Esophagus muscularis mucosa (tissue), 4 donors: ENCODE data around the gene PHLDB1. TPM values are rescaled to one million over a fixed set of nuclear protein-coding genes. Genes with fewer than 3 reads are reported as not detected.
A peak's percentile ranks its signal among the peaks of the same experiment; 100 is the strongest.

Experiments used
- DNase-seq: peaks from one replicate; pipeline ENCODE4 v3.0.0-alpha.2; 2017; ENCODE audit errors: extremely low spot score
- H3K27ac ChIP-seq, 4 donors: fragments of 200-600 bp; sonication (generic); replicated peaks in 1 of 4; 1 replicate in 3 of 4; 2 replicates in 1 of 4; pipeline ENCODE4 v1.5.1; 2016 to 2019; ENCODE audit warnings: mild to moderate bottlenecking in 1 of 4
- H3K27me3 ChIP-seq, 4 donors: fragments of 200-600 bp; sonication (generic); one replicate each; pipeline versions ENCODE4 v1.5.1 to v1.6.0; 2016 to 2019
- H3K36me3 ChIP-seq, 4 donors: fragments of 200-600 bp; sonication (generic); one replicate each; pipeline ENCODE4 v1.5.1; 2016 to 2019
- H3K4me1 ChIP-seq, 4 donors: fragments of 200-600 bp; sonication (generic); one replicate each; pipeline ENCODE4 v1.5.1; 2016 to 2019
- H3K4me3 ChIP-seq, 4 donors: fragments of 200-600 bp; sonication (generic); 1 replicate in 2 of 4; 2 replicates in 2 of 4; pipeline ENCODE4 v1.5.1; 2016 to 2019; ENCODE audit warnings: mild to moderate bottlenecking in 4 of 4, moderate library complexity in 1 of 4
- H3K9me3 ChIP-seq, 4 donors: fragments of 200-600 bp; sonication (generic); 1 replicate in 3 of 4; 2 replicates in 1 of 4; pipeline ENCODE4 v1.5.1; 2016 to 2019
- EP300 ChIP-seq: sonication (generic); formaldehyde crosslinking; IDR thresholded peaks from one replicate; pipeline ENCODE4 v1.6.1; 2017; ENCODE audit warnings: antibody characterized with exemption
- POLR2A ChIP-seq: fragments of 450-650 bp; IDR thresholded peaks from one replicate; pipeline ENCODE4 v1.6.1; 2017; ENCODE audit warnings: antibody characterized with exemption, moderate library complexity, mild to moderate bottlenecking, low read depth
- POLR2AphosphoS5 ChIP-seq, 2 donors: sonication (generic); formaldehyde crosslinking; IDR thresholded peaks; one replicate each; pipeline ENCODE4 v1.6.1; 2017; ENCODE audit warnings: antibody characterized with exemption in 2 of 2
- WGBS: methylation state at CpG from one replicate; pipeline ENCODE4 v1.1.5; 2018; 5-methylcytosine and 5-hydroxymethylcytosine counted together
- intact Hi-C: fragments of 100-400 bp; cut with DNase I; formaldehyde crosslinking; loops from one replicate; pipeline ENCODE4 v1.15.1; 2023
- total RNA-seq, 4 donors: library from RNA; depleted of rRNA; stranded (reverse); fragments of >200 nt; gene quantifications; one replicate each; pipeline versions ENCODE4 v1.1.0 to v1.2.1, GENCODE V29; 2016
- TF ChIP-seq, protein P1 (sequence below), 3 experiments: fragments of 200-600 bp in 2 of 3; fragments of 450-650 bp in 1 of 3; sonication (generic) in 2 of 3; IDR thresholded peaks; one replicate each; pipeline ENCODE4 v1.5.1; 2017 to 2019; ENCODE audit warnings: antibody characterized with exemption in 3 of 3, mild to moderate bottlenecking in 2 of 3, moderate library complexity in 1 of 3

PHLDB1 gene
- total RNA-seq, 4 donors from 2014 or later, result 62.6 to 92.2 (median 78.9) TPM

DNA sequence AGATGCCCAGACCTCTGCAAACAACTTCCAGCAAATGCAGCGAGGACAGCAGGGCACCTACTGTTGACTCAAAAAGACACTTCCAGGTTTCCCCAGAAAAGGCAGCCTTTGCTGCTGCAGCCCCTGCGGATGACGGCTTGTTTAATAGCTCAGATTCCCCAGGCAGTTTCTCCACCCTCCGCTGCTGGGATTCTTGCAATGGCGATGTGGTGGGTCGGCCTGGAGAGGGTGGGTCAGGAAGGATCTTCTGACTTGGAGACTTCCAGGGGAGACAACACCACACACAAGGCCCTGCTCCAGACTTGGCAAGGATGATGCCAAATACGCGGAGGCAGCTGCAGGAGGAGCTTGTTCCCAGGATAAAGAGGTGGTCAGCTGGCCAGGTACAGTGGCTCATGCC is 89.9 kb downstream of the PHLDB1 start:
- no peak for DNase-seq
- Histone ChIP-seq H3K4me3 (no peak overlapping the region), H3K4me1 (no peaks in the 10 kb centered on the region), H3K27me3 (no peaks in the 10 kb centered on the region), H3K27ac (no peak overlapping the region), H3K9me3 (peaks cover 0 to 4% (median 0%) of the 10 kb centered on the region in 4 donors), H3K36me3 (no peaks in the 10 kb centered on the region)
- WGBS, result 77% methylated on average over 7 of the region's 8 CpGs
- intact Hi-C loops, result loop anchor here (10.0 kb wide), 1 partner anchor 67 kb away; no protein-coding TSS in a partner anchor
- TF ChIP-seq POLR2AphosphoS5 (IDR thresholded peaks at IDR 0.05), result no peak

DNA sequence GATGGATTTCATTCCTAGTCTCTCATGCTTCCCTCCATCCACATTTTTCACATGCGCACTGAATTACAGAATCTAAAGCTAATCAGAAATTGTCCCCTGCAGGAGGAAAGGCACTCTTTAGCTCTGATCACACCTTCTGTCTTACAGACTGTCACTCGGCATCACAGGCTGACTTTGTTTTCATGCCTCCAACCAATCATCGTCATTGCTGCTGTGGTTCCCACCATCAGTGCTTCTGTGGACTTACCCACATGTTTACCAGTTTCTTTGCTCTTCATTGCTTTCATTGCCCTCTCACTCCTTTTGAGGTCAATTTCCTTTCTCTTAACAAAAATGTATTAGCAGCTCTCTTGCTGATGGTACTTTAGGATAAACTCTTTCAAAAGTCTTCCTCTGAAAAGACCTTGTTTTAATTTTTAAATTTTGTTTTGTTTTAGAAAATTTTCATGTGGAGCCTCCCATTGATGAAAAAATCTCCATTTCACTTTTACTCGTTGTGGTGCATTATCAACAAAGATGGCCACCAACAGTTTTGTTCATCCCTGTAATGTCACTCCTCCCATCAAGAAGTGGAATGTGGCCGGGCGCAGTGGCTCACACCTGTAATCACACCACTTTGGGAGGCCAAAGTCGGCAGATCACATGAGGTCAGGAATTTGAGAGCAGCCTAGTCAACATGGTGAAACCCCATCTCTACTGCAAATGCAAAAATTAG is 92.2 kb downstream of the PHLDB1 start:
- no peaks in the 10 kb centered on the region for H3K36me3 ChIP-seq
- DNase-seq, result no peak
- no peak overlapping the region for H3K27ac ChIP-seq
- 87% methylated on average over 7 of the region's 7 CpGs for WGBS
- no peak for TF ChIP-seq POLR2A
- TF ChIP-seq, protein P1, sequence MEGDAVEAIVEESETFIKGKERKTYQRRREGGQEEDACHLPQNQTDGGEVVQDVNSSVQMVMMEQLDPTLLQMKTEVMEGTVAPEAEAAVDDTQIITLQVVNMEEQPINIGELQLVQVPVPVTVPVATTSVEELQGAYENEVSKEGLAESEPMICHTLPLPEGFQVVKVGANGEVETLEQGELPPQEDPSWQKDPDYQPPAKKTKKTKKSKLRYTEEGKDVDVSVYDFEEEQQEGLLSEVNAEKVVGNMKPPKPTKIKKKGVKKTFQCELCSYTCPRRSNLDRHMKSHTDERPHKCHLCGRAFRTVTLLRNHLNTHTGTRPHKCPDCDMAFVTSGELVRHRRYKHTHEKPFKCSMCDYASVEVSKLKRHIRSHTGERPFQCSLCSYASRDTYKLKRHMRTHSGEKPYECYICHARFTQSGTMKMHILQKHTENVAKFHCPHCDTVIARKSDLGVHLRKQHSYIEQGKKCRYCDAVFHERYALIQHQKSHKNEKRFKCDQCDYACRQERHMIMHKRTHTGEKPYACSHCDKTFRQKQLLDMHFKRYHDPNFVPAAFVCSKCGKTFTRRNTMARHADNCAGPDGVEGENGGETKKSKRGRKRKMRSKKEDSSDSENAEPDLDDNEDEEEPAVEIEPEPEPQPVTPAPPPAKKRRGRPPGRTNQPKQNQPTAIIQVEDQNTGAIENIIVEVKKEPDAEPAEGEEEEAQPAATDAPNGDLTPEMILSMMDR (IDR thresholded peaks at IDR 0.05), result no peak
- no peak for TF ChIP-seq EP300
- TF ChIP-seq POLR2AphosphoS5 (IDR thresholded peaks at IDR 0.05), result no peak
- peaks cover 0 to under 1% (median 0%) of the 10 kb centered on the region in 4 donors for H3K4me1 ChIP-seq
- no peak overlapping the region for H3K4me3 ChIP-seq
- intact Hi-C loops, result loop anchor here (10.0 kb wide), 1 partner anchor 65 kb away; no protein-coding TSS in a partner anchor
- no peaks in the 10 kb centered on the region for H3K27me3 ChIP-seq
- peaks cover 0 to 4% (median 0%) of the 10 kb centered on the region in 4 donors for H3K9me3 ChIP-seq

DNA sequence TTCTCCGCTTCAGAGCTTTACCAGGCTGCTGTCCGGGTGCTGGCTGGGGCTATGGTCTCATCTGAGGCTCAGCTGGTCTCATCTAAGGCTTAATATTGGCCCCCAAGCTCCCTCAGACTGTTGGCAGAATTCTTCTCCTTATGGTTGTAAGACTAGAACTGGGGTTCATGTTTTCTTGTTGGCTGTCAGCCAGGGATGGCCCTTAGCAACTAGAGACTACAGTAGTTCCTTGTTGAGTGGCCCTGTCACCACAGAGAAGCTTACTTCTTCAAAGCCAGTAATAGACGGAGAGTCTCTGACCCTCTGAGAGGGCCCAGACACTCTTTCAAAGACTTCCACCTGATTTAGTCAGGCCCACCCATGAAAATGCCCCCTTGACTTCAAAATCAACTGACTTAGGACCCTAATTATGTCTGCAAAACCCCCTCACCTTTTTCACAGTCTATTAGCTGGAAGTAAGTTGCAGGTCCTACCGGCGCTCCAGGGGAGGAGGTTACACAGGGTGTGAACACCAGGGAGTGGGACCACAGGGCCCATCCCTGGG is 96.2 kb downstream of the PHLDB1 start:
- intact Hi-C loops, result no loop called here
- DNase-seq, result no peak
- Histone ChIP-seq H3K9me3 (peaks cover 0 to 4% (median 0%) of the 10 kb centered on the region in 4 donors), H3K27me3 (no peaks in the 10 kb centered on the region), H3K27ac (no peak overlapping the region), H3K4me1 (peaks cover 0 to 7% (median 0%) of the 10 kb centered on the region in 4 donors), H3K4me3 (no peak overlapping the region), H3K36me3 (no peaks in the 10 kb centered on the region)
- WGBS, result 92% methylated on average over 5 of the region's 5 CpGs
- TF ChIP-seq POLR2A (no peak), EP300 (no peak), POLR2AphosphoS5 (IDR thresholded peaks at IDR 0.05) (no peak)
- TF ChIP-seq, protein P1 (IDR thresholded peaks at IDR 0.05), result no peak

DNA sequence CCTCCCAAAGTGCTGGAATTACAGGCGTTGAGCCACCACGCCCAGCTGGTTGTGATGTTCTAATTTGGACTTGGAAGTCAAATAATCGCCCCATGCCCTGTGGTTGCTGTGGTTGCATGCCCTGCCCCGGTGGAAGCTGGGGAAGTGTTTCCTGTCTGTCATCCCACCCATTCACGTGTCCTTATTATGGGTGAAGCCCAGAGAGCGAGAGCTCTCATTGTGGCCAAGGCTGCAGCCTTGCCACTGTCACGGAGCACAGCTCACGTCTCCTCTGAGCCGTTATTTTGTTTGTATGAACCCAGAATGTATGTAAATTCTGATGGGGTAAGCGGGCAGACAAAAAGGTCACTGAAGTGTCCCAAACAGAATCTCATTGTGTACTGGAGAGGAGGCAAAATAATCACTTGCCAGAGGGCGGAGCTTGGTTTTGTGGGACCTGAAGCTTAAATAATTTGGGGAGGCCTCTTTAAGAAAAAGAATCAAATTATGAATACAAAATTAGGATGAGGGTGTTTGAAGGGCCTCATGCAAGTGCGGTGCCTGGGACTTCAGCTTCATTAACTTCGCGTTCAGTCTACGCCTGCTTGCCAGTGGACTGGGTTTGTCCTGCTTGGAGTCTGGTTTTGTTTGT is 97.8 kb downstream of the PHLDB1 start:
- Histone ChIP-seq H3K4me3 (no peak overlapping the region), H3K27ac (peak overlapping the region in 1 of 4 donors; percentile 25), H3K36me3 (no peaks in the 10 kb centered on the region), H3K4me1 (peaks cover 0 to 7% (median 0%) of the 10 kb centered on the region in 4 donors), H3K27me3 (no peaks in the 10 kb centered on the region), H3K9me3 (peaks cover 0 to 4% (median 0%) of the 10 kb centered on the region in 4 donors)
- intact Hi-C loops, result no loop called here
- WGBS, result 72% methylated on average over 15 of the region's 15 CpGs
- no peak for DNase-seq
- peak in 1 of 2 donors; percentile 24 for TF ChIP-seq POLR2AphosphoS5 (IDR thresholded peaks at IDR 0.05)
- TF ChIP-seq EP300, result no peak
- TF ChIP-seq, protein P1 (IDR thresholded peaks at IDR 0.05), result no peak
